Panc1 (cell line): ENCODE measurements around the gene ABHD12. TPM values are rescaled to one million over a fixed set of nuclear protein-coding genes. Genes with fewer than 3 reads are reported as not detected.

Source experiments
- ATAC-seq: fragments of 200-7000 bp; cut with Tn5 transposase; 2 replicates; pipeline ENCODE4 v1.9.1; 2020; ENCODE audit warnings: mild to moderate bottlenecking, moderate library complexity
- BruUV-seq: library from RNA; stranded (reverse); fragments of 400-500 nt; replicated peaks from 2 replicates; lab custom pipeline; 2021; lab: Mats Ljungman, UMichigan
- CTCF ChIA-PET: fragments of 300-600 bp; sonication (Branson Sonifier 250); formaldehyde crosslinking; loops from one replicate; lab custom pipeline; 2022; ENCODE audit warnings: antibody characterized with exemption; lab: Charles Lee
- POLR2A ChIA-PET: fragments of 300-600 bp; sonication (Branson Sonifier 250); formaldehyde crosslinking; loops from one replicate; lab custom pipeline; 2022; ENCODE audit warnings: antibody characterized with exemption; lab: Charles Lee
- DNase-seq: peaks from one replicate; pipeline ENCODE4 v3.0.0-alpha.2; 2010; ENCODE audit warnings: low read depth, low spot score
- H3K27ac ChIP-seq: 2 replicates; pipeline ENCODE4 v1.5.1; 2011; ENCODE audit warnings: mild to moderate bottlenecking, low read length, inconsistent platforms
- H3K27me3 ChIP-seq: fragments of 200-500 bp; sonication (Bioruptor generic); 2 replicates; pipeline ENCODE4 v1.6.0; 2014; ENCODE audit warnings: low read length, inconsistent platforms; ENCODE audit not compliant: control insufficient read depth, insufficient read depth
- H3K36me3 ChIP-seq: fragments of 200-500 bp; sonication (Bioruptor generic); 2 replicates; pipeline ENCODE4 v1.5.1; 2014; ENCODE audit warnings: inconsistent platforms, mild to moderate bottlenecking, low read length, moderate library complexity; ENCODE audit not compliant: control insufficient read depth, insufficient read depth
- H3K4me1 ChIP-seq: 2 replicates; pipeline ENCODE4 v1.5.1; 2011; ENCODE audit warnings: inconsistent platforms, mild to moderate bottlenecking, low read length, moderate library complexity; ENCODE audit not compliant: control insufficient read depth, insufficient read depth
- H3K4me3 ChIP-seq, 2 experiments: 2 replicates each; pipeline ENCODE4 v1.5.1; 2011 to 2012; ENCODE audit warnings: low read depth in 2 of 2, low read length in 2 of 2, mild to moderate bottlenecking in 2 of 2, inconsistent platforms in 1 of 2, moderate library complexity in 1 of 2
- H3K9me3 ChIP-seq: fragments of 200-500 bp; sonication (Bioruptor generic); 2 replicates; pipeline ENCODE4 v1.5.1; 2014; ENCODE audit warnings: low read depth, mild to moderate bottlenecking, inconsistent platforms, low read length, moderate library complexity; ENCODE audit not compliant: control insufficient read depth, insufficient read depth
- POLR2AphosphoS5 ChIP-seq: IDR thresholded peaks from 2 replicates; pipeline ENCODE4 v1.6.1; 2012; ENCODE audit warnings: mild to moderate bottlenecking, low read depth, low read length, moderate library complexity
- SIN3A ChIP-seq: IDR thresholded peaks from 2 replicates; pipeline ENCODE4 v1.6.1; 2012; ENCODE audit warnings: low read depth, mild to moderate bottlenecking, low read length, moderate library complexity, borderline replicate concordance; ENCODE audit not compliant: insufficient read depth
- TCF7L2 ChIP-seq: IDR thresholded peaks from 2 replicates; pipeline ENCODE4 v1.6.1; 2011; ENCODE audit warnings: mild to moderate bottlenecking, low read depth, low read length, inconsistent platforms
- in situ Hi-C: cut with HindIII; loops from 2 replicates; pipeline ENCODE4 v1.10.0; 2016; ENCODE audit warnings: low sequenced_read_pairs, low pct_unique_long_range_greater_than_20kb
- intact Hi-C: fragments of 100-400 bp; cut with micrococcal nuclease; formaldehyde crosslinking; loops from one replicate; pipeline ENCODE4 v1.10.0; 2022; ENCODE audit not compliant: unreplicated experiment
- total RNA-seq: library from RNA; stranded (reverse); gene quantifications from one replicate; pipeline ENCODE4 v1.2.1, GENCODE V29; 2021; ENCODE audit not compliant: unreplicated experiment
- TF ChIP-seq, protein P1 (sequence below), 2 experiments: IDR thresholded peaks; 2 replicates each; pipeline ENCODE4 v1.6.1; 2011 to 2012; ENCODE audit warnings: low read depth in 2 of 2, control low read depth in 1 of 2, low read length in 1 of 2, mild to moderate bottlenecking in 1 of 2, moderate library complexity in 1 of 2; ENCODE audit not compliant: insufficient read depth in 1 of 2
- TF ChIP-seq, protein P2 (sequence below): fragments of 450-650 bp; IDR thresholded peaks from 2 replicates; pipeline ENCODE4 v1.5.1; 2017; ENCODE audit warnings: mild to moderate bottlenecking

ABHD12 gene
- total RNA-seq, 1 experiment from 2014 or later = 90.9 TPM

DNA sequence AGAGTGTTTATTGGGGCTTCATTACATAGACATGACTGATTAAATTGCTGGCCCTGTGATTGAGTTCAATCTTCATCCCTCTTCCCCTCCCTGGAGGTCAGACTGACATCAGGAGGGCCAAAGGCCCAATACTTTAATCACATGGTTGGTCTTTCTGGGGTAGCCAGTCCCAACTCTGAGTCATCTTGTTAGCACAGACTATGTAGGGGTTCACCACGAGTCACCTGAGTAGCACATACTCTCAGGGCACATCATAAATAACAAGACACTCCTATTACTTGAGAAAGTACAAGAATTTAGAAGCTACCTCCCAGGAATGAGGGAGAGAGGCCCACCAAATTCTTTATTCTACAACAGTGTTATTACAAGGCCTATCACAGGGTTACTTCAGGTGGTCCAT is 28.1 kb upstream of the ABHD12 start:
- DNase-seq (no peak), ATAC-seq (no peak)
- in situ Hi-C loops (no loop called here), intact Hi-C loops (no loop called here)
- H3K4me1 ChIP-seq = no peaks in the 10 kb centered on the region
- H3K27me3 ChIP-seq = no peaks in the 10 kb centered on the region
- no peaks in the 10 kb centered on the region for H3K9me3 ChIP-seq
- POLR2A ChIA-PET = interaction anchor here (0.8 kb wide), 1 partner anchor 11 kb away, joined by 3 read pairs; the partner anchor contains the start of gene GINS1
- H3K36me3 ChIP-seq = peaks cover 6% of the 10 kb centered on the region; the same call in 1 of the 2 replicates
- H3K27ac ChIP-seq = no peak overlapping the region
- no peak overlapping the region for H3K4me3 ChIP-seq
- BruUV-seq = no TSS peak
- CTCF ChIA-PET = no interaction called here
- TF ChIP-seq POLR2AphosphoS5 = no peak
- TF ChIP-seq, protein P1, sequence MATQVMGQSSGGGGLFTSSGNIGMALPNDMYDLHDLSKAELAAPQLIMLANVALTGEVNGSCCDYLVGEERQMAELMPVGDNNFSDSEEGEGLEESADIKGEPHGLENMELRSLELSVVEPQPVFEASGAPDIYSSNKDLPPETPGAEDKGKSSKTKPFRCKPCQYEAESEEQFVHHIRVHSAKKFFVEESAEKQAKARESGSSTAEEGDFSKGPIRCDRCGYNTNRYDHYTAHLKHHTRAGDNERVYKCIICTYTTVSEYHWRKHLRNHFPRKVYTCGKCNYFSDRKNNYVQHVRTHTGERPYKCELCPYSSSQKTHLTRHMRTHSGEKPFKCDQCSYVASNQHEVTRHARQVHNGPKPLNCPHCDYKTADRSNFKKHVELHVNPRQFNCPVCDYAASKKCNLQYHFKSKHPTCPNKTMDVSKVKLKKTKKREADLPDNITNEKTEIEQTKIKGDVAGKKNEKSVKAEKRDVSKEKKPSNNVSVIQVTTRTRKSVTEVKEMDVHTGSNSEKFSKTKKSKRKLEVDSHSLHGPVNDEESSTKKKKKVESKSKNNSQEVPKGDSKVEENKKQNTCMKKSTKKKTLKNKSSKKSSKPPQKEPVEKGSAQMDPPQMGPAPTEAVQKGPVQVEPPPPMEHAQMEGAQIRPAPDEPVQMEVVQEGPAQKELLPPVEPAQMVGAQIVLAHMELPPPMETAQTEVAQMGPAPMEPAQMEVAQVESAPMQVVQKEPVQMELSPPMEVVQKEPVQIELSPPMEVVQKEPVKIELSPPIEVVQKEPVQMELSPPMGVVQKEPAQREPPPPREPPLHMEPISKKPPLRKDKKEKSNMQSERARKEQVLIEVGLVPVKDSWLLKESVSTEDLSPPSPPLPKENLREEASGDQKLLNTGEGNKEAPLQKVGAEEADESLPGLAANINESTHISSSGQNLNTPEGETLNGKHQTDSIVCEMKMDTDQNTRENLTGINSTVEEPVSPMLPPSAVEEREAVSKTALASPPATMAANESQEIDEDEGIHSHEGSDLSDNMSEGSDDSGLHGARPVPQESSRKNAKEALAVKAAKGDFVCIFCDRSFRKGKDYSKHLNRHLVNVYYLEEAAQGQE (IDR thresholded peaks at IDR 0.05; ENCODE audit: insufficient read depth in 1 of 2, low read depth in 2 of 2, low read length in 1 of 2) = no peak
- TF ChIP-seq, protein P2, sequence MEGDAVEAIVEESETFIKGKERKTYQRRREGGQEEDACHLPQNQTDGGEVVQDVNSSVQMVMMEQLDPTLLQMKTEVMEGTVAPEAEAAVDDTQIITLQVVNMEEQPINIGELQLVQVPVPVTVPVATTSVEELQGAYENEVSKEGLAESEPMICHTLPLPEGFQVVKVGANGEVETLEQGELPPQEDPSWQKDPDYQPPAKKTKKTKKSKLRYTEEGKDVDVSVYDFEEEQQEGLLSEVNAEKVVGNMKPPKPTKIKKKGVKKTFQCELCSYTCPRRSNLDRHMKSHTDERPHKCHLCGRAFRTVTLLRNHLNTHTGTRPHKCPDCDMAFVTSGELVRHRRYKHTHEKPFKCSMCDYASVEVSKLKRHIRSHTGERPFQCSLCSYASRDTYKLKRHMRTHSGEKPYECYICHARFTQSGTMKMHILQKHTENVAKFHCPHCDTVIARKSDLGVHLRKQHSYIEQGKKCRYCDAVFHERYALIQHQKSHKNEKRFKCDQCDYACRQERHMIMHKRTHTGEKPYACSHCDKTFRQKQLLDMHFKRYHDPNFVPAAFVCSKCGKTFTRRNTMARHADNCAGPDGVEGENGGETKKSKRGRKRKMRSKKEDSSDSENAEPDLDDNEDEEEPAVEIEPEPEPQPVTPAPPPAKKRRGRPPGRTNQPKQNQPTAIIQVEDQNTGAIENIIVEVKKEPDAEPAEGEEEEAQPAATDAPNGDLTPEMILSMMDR = no peak
- TF ChIP-seq TCF7L2 = no peak
- no peak for TF ChIP-seq SIN3A

DNA sequence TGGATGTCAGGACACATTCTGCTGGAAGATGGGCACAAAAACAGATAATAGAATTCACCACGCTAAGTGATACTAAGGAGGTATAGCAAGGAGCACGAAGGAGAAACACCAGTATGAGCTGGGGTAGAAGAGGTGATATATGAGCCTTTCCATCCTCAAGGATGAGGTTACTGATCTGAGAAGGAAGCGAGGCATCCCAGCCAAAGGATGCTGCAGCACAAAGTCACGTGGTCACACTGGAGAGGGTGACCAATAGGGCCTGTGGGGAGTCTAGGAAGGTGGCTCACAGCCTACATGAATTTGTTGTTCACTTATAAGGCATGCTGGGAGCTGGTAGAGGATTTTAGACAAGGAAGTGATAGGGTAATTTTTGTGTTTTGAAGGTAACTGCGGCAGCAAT is 18.3 kb upstream of the ABHD12 start:
- Histone ChIP-seq H3K27me3 (no peaks in the 10 kb centered on the region), H3K36me3 (no peaks in the 10 kb centered on the region; the same call in 1 of the 2 replicates), H3K9me3 (no peaks in the 10 kb centered on the region), H3K4me3 (peak overlapping the region; percentile 78 to 94; a peak in 3 of 4 replicates), H3K4me1 (peaks cover 10% of the 10 kb centered on the region), H3K27ac (no peak overlapping the region; the same call in 1 of the 2 replicates)
- TF ChIP-seq, protein P2 = no peak
- TF ChIP-seq, protein P1 (IDR thresholded peaks at IDR 0.05; ENCODE audit: insufficient read depth in 1 of 2, low read depth in 2 of 2, low read length in 1 of 2) = no peak
- TF ChIP-seq SIN3A (no peak), POLR2AphosphoS5 (no peak), TCF7L2 (no peak)
- intact Hi-C loops = no loop called here
- BruUV-seq = no TSS peak
- DNase-seq (no peak), ATAC-seq (no peak)
- in situ Hi-C loops = no loop called here
- ChIA-PET CTCF (no interaction called here), POLR2A (no interaction called here)
